GM21576 (cell line): Measurements from ENCODE around the gene PRKCZ.
"Not testable (repeated sequence)": the region's sequence is repeated elsewhere in the genome, so short reads cannot be mapped to it uniquely, and the experiment has no call there.

Experiments used
- ATAC-seq: cut with Tn5 transposase; IDR thresholded peaks from one replicate; pipeline ENCODE4 v1.9.1; 2021; ENCODE audit warnings: mild to moderate bottlenecking, moderate library complexity; ENCODE audit not compliant: unreplicated experiment

Gene PRKCZ

GRCh38 chr1:2147869-2148268 lies 97.7 kb downstream of the PRKCZ start:
- ATAC-seq = not testable (repeated sequence)

DNA sequence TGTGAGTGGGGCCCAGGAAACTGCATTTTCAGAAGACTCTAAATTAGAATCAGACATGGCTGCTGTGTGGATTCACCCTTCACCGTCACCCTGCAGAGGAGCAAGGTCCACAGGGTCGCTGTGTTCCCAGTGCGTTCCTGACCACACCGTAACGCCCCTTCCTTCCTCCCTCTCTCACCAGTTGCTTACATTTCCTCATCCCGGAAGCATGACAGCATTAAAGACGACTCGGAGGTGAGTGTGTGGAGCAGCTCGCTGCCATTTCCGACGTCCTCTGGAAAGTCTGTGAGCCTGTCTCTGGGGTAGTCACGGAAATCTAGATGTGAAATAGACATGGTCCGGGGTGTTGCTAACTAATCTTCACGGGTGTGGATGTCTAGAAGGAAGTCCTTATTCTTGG lies 98.5 kb downstream of the PRKCZ start:
- ATAC-seq = no peak

DNA sequence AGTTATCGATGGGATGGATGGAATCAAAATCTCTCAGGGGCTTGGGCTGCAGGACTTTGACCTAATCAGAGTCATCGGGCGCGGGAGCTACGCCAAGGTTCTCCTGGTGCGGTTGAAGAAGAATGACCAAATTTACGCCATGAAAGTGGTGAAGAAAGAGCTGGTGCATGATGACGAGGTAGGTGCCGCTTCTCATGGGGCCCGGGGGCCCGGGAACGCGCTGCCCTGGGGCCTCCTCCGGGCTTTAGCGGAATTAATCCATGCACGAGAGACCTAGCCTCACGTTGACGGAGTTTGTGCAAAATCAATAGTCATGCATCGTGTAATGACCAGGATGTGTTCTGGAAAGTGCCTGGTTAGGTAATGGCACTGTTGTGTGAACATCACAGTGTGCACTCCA lies 100.6 kb downstream of the PRKCZ start:
- ATAC-seq = no peak

GRCh38 chr1:2151252-2151651 lies 101.0 kb downstream of the PRKCZ start:
- no peak for ATAC-seq

DNA sequence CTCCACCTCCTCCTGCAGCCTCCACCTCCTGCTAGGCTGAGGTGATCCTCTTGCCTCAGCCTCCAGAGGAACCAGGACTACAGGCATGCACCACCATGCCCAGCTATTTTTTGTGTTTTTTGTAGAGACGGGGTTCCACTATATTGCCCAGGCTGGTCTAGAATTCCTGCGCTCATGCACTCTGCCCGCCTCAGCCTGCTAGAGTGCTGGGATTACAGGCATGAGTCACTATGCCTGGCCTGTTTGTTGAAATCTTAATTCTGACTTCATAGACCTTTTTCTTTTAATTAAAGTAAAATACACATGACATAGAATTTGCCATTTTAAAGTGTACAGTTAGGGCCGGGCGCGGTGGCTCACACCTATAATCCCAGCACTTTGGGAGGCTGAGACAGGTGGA lies 101.7 kb downstream of the PRKCZ start:
- no peak for ATAC-seq

DNA sequence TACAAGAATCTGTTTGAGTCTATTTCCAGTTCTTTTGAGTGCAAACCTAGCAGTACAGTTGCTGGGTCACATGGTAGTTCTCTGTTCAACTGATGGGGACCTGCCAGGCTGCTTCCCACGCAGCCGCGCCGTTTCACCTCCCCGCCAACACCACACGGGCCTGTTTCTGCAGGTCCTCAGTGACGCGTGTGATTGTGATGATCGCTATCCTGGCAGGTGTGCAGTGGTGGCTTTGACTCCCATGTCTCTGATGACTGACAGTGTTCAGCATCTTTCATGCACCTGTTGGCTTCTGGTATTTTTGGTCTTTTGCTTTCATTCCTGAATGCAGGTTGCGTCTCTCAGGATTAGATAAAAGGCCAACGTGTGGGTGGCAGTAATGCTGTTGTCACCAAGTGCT lies 102.7 kb downstream of the PRKCZ start:
- no peak for ATAC-seq

- ATAC-seq = no peak
Observed at GRCh38 chr1:2154022-2154421, 103.8 kb downstream of the PRKCZ start.

GRCh38 chr1:2155147-2155598 lies 105.0 kb downstream of the PRKCZ start:
- ATAC-seq = no peak

- ATAC-seq = no peak
Observed at GRCh38 chr1:2155788-2156187, 105.6 kb downstream of the PRKCZ start.

GRCh38 chr1:2156866-2157265 lies 106.7 kb downstream of the PRKCZ start:
- no peak for ATAC-seq

- no peak for ATAC-seq
Observed at GRCh38 chr1:2157856-2158255, 107.6 kb downstream of the PRKCZ start.

- no peak for ATAC-seq
Observed at GRCh38 chr1:2158272-2158671, 108.1 kb downstream of the PRKCZ start.

- no peak for ATAC-seq
Observed at GRCh38 chr1:2159124-2159523, 108.9 kb downstream of the PRKCZ start.

DNA sequence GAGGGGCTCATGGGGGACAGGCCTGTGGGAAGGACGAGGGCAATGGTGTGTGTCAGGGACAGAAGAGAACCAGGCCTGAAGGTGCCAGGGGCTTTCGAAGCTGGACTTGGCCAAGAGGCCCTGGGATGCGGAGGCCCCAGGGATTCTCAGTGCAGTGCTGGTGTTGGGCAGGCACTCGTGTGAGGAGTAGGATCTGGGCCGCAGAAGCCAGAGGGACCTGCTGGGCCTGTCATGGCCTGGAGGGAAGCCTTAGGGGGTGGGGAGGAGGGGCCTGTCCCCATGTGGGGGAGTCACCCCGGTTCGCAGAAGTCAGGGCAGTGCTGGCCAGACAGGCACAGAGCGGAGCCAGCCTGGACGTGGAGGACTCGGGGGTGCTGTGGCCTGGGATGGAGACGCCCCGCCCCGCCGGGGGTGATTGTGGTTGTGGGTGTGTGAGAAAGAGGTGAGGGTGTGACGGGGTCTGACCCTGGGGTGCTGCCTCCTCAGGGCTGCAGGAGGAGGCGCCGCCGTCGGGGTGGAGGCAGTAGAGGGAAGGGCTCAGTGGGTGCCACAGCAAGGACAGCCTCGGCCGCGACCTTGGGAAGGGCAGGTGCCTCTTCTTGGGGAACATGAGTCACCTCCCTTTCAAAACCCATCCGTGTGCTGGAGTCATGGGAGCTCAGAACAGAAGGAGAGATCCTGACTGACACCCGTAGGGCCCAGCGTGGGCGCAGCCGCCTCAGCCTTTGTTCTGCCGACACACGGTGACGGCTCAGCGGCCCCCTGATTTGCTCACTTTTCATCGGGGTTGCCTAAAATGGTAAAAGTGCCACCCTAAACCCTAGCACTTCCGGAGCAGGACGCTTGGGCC lies 110.5 kb downstream of the PRKCZ start:
- ATAC-seq = no peak

DNA sequence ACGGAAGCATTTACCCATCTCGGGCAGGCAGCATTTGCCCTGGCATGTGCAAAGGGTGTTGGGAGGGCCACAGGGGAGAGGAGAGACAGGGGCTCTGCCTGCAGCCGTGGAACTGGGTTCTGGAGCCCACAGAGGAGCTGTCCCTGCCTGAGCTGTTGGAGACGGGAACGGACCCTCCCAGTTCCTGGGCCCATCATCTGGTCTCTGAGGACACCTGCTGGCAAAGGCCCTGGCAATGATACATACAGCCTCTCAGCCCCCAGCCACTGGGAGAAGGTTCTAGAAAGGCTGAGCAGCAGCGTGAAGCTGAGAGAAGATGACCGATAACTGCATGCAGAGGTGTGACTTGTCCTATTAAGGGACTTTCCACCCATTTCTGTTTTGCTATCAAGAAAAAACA lies 113.0 kb downstream of the PRKCZ start:
- no peak for ATAC-seq

DNA sequence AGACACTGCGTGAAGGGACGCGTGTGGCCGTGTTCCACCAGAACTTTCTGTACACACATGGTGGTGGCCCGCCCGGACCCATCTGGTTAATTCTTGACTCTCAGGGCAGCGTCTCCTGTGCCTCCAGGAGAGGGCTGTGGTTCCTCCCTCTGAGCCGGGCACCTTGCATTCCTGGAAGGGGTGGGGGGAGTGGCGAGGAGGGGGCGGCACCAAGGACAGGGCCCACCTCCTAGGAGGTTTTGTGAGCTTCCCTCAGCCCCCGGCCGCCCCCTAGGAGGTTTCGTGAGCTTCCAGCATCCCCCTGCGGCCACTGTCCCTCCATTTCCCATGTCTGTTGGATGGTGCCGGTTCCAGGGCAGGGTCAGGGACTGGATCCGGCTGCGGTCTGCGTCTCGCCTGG lies 115.4 kb downstream of the PRKCZ start:
- no peak for ATAC-seq

GRCh38 chr1:2166254-2166653 lies 116.0 kb downstream of the PRKCZ start:
- ATAC-seq = no peak

DNA sequence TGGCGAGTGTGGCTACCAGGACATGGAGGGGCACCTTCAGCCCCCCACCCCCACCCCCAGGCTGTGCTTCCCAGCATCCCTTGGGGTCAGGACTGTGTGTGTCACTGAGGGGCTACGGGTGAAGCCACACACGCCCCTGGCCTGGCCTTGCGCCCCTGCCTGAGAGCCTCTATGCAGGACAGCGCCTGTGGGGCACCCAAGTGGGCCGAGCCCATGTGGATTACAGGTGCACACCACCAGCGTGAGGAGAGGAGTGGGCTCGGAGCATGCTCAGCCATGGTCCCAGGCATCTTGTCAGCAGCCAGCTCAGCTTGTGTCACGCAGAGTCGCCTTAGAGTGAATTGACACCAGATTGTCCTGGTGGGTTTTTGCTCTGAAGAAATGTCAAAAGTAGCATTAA lies 116.5 kb downstream of the PRKCZ start:
- ATAC-seq = no peak

DNA sequence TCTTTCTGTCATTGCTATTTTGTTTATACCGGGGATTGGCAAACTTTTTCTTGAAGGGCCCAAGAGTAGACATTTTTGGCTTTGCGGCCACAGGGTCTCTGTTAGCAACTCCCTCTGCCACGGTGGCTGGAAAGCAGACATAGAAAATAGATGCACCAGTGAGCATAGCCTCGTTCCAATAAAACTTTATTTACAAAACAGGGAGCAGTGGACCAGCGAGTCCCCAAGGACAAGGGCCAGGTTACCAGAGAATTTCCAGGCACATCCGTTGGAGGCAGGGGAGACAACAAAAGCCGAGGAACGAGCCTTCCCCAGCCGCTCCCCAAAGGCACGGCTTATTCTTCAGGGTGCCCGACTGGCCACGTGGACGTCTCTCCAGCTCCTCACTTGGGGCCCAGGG lies 117.9 kb downstream of the PRKCZ start:
- no peak for ATAC-seq

GRCh38 chr1:2168535-2168934 lies 118.3 kb downstream of the PRKCZ start:
- no peak for ATAC-seq

- no peak for ATAC-seq
Observed at GRCh38 chr1:2169200-2169836, 119.1 kb downstream of the PRKCZ start.

DNA sequence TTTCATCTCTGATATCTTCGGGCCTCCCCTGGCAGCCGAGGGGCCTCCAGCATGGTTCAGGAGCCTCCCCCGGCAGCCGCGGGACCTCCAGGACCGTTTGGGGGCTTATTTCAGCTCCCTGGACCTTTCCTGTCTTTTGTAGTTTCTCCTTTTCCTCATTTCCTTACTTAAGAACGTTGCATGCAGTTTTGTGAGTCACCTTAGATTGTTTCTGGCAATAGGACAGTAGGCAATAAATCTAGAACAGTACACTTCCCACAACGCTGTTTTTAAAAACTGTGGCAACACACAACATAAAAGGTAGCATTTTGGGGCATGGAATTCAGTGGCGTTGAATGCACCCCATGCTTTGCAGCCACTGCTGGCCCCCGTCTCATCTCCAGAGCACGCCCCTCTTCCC lies 120.0 kb downstream of the PRKCZ start:
- ATAC-seq = no peak
